GM12872 (cell line): Measurements from ENCODE around the gene CSNK1G2.

Experiments
- CTCF ChIP-seq: IDR thresholded peaks from 3 replicates; pipeline ENCODE4 v1.5.1; 2011; ENCODE audit warnings: low read depth, mild to moderate bottlenecking, low read length, moderate library complexity; ENCODE audit not compliant: insufficient read depth

Gene CSNK1G2

GRCh38 chr19:1920644-1921043, 20.3 kb upstream of the CSNK1G2 start:
- TF ChIP-seq CTCF = no peak

DNA sequence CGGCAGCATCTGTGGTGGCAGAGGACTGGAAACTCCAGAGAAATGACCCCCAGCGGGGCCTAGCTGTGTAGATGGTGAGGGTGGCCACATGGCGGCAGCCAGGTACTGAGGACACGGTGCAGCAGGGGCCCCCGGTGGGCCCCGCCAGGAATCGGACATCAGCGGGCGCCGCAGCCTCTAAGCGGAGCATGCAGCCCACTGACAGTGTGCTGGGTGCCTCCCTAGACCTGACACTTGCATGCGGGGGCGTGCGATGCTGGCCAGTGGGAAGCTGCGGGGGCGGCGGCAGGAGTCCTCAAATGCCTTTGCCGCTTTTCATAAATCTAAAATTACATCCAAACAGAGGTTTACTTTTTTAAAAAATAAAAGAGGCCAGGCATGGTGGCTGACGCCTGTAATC, 19.6 kb upstream of the CSNK1G2 start:
- no peak for TF ChIP-seq CTCF

DNA sequence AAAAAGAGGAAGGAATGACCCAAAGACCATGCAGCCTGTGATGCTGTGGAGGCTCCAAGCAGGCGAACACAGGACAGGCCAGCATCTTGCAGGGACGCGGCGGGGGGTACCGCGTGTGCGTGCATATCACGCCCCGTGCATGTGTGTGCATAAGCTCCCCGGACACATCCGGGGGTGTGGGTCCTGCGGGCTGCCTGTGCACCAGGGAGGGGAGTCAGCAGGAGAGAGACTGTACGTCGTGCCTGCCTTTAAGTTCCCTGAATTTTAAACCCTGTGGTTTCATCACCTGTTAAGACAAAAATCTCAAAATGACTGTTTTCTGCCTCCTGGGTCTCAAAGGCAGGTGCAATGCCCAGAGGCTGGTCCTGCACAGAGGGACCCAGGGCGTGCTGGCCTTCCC, 19.1 kb upstream of the CSNK1G2 start:
- TF ChIP-seq CTCF = no peak

- no peak for TF ChIP-seq CTCF
Observed at GRCh38 chr19:1922803-1923202, 18.2 kb upstream of the CSNK1G2 start.

- no peak for TF ChIP-seq CTCF
Observed at GRCh38 chr19:1923319-1923718, 17.7 kb upstream of the CSNK1G2 start.

- no peak for TF ChIP-seq CTCF
Observed at GRCh38 chr19:1924320-1924961, 16.5 kb upstream of the CSNK1G2 start.

DNA sequence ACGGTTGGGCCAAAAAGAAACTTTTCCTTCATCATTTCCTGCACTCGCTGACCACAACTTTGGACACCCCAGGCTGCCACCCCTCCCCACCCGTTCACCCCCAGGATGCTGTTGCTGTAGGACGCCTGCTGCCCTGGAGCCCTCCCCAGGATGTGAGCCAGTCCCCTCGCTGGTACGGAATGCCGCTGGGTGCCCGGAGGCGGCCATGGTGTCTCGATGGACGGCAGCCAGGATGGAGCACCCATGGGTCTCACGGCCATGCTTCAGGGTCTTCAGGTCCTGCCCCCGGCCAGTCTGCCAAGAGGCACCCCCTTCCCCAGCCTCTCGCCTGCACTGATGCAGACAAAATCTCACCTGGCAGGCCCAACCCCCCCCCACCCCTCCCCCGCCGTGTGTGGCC, 15.4 kb upstream of the CSNK1G2 start:
- no peak for TF ChIP-seq CTCF
